ENCODE measurements around the gene CSAD.

DNA sequence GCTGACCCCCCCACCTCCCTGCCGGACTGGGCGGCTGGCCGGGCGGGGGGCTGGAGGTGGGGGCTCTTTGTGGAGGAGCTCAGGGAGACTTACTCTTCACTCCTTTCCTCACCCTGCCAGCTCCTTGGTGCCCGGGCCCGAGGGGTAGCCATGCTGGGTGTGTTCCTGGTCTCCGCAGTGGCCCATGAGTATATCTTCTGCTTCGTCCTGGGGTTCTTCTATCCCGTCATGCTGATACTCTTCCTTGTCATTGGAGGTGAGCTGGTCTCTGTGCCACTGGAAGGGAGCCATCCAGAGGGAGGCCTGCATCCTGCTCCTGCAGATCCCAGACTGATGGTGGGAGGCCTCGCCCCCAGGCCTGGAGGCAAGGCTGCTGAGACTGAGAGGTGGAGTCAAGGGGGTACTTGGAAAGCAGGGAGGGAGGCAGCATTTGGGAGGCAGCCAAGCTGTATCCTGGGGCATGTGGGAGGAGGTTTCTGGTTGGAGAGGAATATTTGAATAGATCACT is 57.7 kb downstream of the CSAD start:
- TF ChIP-seq, protein P1, sequence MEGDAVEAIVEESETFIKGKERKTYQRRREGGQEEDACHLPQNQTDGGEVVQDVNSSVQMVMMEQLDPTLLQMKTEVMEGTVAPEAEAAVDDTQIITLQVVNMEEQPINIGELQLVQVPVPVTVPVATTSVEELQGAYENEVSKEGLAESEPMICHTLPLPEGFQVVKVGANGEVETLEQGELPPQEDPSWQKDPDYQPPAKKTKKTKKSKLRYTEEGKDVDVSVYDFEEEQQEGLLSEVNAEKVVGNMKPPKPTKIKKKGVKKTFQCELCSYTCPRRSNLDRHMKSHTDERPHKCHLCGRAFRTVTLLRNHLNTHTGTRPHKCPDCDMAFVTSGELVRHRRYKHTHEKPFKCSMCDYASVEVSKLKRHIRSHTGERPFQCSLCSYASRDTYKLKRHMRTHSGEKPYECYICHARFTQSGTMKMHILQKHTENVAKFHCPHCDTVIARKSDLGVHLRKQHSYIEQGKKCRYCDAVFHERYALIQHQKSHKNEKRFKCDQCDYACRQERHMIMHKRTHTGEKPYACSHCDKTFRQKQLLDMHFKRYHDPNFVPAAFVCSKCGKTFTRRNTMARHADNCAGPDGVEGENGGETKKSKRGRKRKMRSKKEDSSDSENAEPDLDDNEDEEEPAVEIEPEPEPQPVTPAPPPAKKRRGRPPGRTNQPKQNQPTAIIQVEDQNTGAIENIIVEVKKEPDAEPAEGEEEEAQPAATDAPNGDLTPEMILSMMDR (IDR thresholded peaks at IDR 0.05): no peak
- TF ChIP-seq, protein P2, sequence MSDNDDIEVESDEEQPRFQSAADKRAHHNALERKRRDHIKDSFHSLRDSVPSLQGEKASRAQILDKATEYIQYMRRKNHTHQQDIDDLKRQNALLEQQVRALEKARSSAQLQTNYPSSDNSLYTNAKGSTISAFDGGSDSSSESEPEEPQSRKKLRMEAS (IDR thresholded peaks at IDR 0.05; ENCODE audit: low read depth): no peak
- TF ChIP-seq RAD21 (IDR thresholded peaks at IDR 0.05; ENCODE audit: low read length): no peak
- no peak for TF ChIP-seq CHD2 (IDR thresholded peaks at IDR 0.05; ENCODE audit: low read length, partially characterized antibody)
- TF ChIP-seq POLR2AphosphoS5 (IDR thresholded peaks at IDR 0.05; ENCODE audit: low read depth, low read length): no peak
- TF ChIP-seq, protein P3, sequence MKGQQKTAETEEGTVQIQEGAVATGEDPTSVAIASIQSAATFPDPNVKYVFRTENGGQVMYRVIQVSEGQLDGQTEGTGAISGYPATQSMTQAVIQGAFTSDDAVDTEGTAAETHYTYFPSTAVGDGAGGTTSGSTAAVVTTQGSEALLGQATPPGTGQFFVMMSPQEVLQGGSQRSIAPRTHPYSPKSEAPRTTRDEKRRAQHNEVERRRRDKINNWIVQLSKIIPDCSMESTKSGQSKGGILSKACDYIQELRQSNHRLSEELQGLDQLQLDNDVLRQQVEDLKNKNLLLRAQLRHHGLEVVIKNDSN (IDR thresholded peaks at IDR 0.05; ENCODE audit: borderline replicate concordance, low read depth): no peak
- TF ChIP-seq JUND (IDR thresholded peaks at IDR 0.05): no peak
- no peak for TF ChIP-seq YY1 (IDR thresholded peaks at IDR 0.05; ENCODE audit: low read depth)
- no peak for TF ChIP-seq MXI1 (IDR thresholded peaks at IDR 0.05; ENCODE audit: low read depth, low read length)
- TF ChIP-seq, protein P4, sequence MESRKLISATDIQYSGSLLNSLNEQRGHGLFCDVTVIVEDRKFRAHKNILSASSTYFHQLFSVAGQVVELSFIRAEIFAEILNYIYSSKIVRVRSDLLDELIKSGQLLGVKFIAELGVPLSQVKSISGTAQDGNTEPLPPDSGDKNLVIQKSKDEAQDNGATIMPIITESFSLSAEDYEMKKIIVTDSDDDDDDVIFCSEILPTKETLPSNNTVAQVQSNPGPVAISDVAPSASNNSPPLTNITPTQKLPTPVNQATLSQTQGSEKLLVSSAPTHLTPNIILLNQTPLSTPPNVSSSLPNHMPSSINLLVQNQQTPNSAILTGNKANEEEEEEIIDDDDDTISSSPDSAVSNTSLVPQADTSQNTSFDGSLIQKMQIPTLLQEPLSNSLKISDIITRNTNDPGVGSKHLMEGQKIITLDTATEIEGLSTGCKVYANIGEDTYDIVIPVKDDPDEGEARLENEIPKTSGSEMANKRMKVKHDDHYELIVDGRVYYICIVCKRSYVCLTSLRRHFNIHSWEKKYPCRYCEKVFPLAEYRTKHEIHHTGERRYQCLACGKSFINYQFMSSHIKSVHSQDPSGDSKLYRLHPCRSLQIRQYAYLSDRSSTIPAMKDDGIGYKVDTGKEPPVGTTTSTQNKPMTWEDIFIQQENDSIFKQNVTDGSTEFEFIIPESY (IDR thresholded peaks at IDR 0.05; ENCODE audit: borderline replicate concordance, low read depth): no peak
